Upper lobe of left lung (tissue), 4 donors: Measurements from ENCODE around the gene KCND2.

Experiments used
- CTCF ChIP-seq, 6 experiments: fragments of 450-650 bp in 4 of 6; fragments of 200-600 bp in 2 of 6; sonication (generic) in 2 of 6; IDR thresholded peaks; one replicate each; pipeline ENCODE4 v1.5.1; 2016 to 2019; ENCODE audit warnings: antibody characterized with exemption in 6 of 6
- EP300 ChIP-seq, 4 donors: sonication (generic); formaldehyde crosslinking; IDR thresholded peaks; one replicate each; pipeline ENCODE4 v1.5.1; 2017; ENCODE audit warnings: antibody characterized with exemption in 4 of 4, control low read depth in 2 of 4
- POLR2A ChIP-seq, 4 donors: fragments of 450-650 bp; IDR thresholded peaks; one replicate each; pipeline ENCODE4 v1.5.1; 2016 to 2017; ENCODE audit warnings: antibody characterized with exemption in 4 of 4, mild to moderate bottlenecking in 2 of 4

DNA sequence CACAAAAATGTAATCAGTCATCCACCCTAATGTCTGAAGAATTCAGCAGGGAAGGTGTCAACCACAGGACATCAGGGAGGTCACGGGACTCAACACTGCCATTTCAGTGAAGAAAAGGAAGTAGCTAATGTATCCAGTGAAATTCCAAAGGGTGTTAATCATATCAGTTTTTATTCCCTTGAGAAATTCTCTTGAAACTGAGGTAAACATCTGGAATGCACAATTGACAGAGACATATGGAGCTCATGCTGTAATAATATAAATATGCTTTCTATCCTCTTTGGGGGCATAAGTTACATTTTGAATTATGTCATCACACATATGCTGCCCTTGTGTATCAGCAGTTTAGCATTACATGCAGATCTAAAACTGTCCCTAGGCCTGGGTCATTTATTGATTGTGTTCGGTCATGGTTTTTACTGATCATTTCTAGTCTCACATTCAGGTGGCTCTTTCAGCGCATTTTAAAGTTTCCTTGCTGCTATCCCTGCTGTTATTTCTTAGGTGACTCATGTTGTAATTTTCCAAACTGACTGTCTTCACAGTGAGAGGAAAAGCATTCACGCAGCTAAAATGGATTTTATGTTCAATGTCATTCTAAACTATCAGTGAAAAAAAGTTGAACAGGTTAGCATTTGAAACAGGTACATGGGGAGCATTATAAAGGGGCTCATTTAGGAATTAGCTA lies 311.1 kb downstream of the KCND2 start:
- TF ChIP-seq CTCF (IDR thresholded peaks at IDR 0.05) (no peak), POLR2A (IDR thresholded peaks at IDR 0.05) (no peak), EP300 (IDR thresholded peaks at IDR 0.05) (no peak)
